ENCODE measurements around the gene MDN1. TPM values are rescaled to one million over a fixed set of nuclear protein-coding genes. Genes with fewer than 3 reads are reported as not detected.

The MDN1 gene
- total RNA-seq, 1 experiment from 2014 or later: 20.5 TPM

DNA sequence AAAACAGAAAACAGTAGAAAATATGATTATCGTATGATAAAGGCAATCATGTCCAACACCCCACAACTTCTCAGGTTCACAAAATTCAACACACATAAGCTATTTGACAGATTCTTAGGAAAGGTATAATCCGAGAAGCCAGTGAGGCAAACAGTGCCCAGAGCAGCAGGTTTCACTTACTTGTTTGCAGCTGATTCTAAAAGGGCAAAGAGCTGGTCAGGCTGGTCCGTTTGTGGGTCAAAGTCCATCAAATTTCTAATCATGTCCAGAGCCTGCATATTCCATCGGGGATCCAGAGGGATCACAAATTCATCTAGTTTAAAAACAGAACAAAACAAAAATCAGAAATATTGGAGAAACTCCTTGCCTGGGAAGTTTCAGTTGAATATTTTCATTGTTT, 111.3 kb downstream of the MDN1 start:
- ChIA-PET CTCF (interaction anchor here (0.6 kb wide), 1 partner anchor 343 kb away, joined by 3 read pairs; no protein-coding TSS in a partner anchor), POLR2A (ENCODE audit: unreplicated experiment) (no interaction called here)
- H3K36me3 ChIP-seq (ENCODE audit: low read depth, low read length): peaks cover 25% of the 10 kb centered on the region; the same call in 1 of the 2 replicates

GRCh38 chr6:89707766-89708165, 111.8 kb downstream of the MDN1 start:
- Histone ChIP-seq H3K9ac (ENCODE audit: low read length) (no peak overlapping the region), H2AFZ (ENCODE audit: low read length) (no peak overlapping the region), H3K36me3 (ENCODE audit: low read depth, low read length) (peaks cover 22% of the 10 kb centered on the region; the same call in 1 of the 2 replicates), H3K4me1 (ENCODE audit: insufficient read depth, low read length) (no peaks in the 10 kb centered on the region), H4K20me1 (ENCODE audit: low read length) (no peaks in the 10 kb centered on the region), H3K27ac (ENCODE audit: low read length) (no peak overlapping the region), H3K4me3 (ENCODE audit: low read length) (no peak overlapping the region), H3F3A (ENCODE audit: low read length, unreplicated experiment) (no peaks in the 10 kb centered on the region), H3K27me3 (ENCODE audit: low read length) (no peaks in the 10 kb centered on the region), H3K9me3 (ENCODE audit: low read length) (no peaks in the 10 kb centered on the region), H3K9me2 (replicated peaks; ENCODE audit: low read length) (no peaks in the 10 kb centered on the region), H3K79me2 (ENCODE audit: low read length) (no peaks in the 10 kb centered on the region), H3K4me2 (ENCODE audit: low read length) (no peak overlapping the region)
- DNase-seq: no peak
- no TSS peak for BruUV-seq (replicated peaks)
- ChIA-PET CTCF (interaction anchor here (0.6 kb wide), 1 partner anchor 342 kb away, joined by 3 read pairs; no protein-coding TSS in a partner anchor), POLR2A (ENCODE audit: unreplicated experiment) (no interaction called here)
- no peak for TF ChIP-seq CTCF (conservative IDR thresholded peaks at IDR 0.05; ENCODE audit: low read depth, low read length)
- ATAC-seq: no peak
- intact Hi-C loops (cut with micrococcal nuclease): no loop called here

More for the DNA sequence above, 111.3 kb downstream of the MDN1 start:
- Histone ChIP-seq H3F3A (ENCODE audit: low read length, unreplicated experiment) (no peaks in the 10 kb centered on the region), H3K9me3 (ENCODE audit: low read length) (no peaks in the 10 kb centered on the region), H3K4me3 (ENCODE audit: low read length) (no peak overlapping the region), H2AFZ (ENCODE audit: low read length) (no peak overlapping the region), H3K4me2 (ENCODE audit: low read length) (no peak overlapping the region), H3K27ac (ENCODE audit: low read length) (no peak overlapping the region), H3K9me2 (replicated peaks; ENCODE audit: low read length) (no peaks in the 10 kb centered on the region), H4K20me1 (ENCODE audit: low read length) (no peaks in the 10 kb centered on the region), H3K27me3 (ENCODE audit: low read length) (no peaks in the 10 kb centered on the region), H3K79me2 (ENCODE audit: low read length) (no peaks in the 10 kb centered on the region), H3K9ac (ENCODE audit: low read length) (no peak overlapping the region), H3K4me1 (ENCODE audit: insufficient read depth, low read length) (no peaks in the 10 kb centered on the region)
- DNase-seq: no peak
- intact Hi-C loops (cut with micrococcal nuclease): no loop called here
- BruUV-seq (replicated peaks): no TSS peak
- no peak for ATAC-seq
- TF ChIP-seq CTCF (conservative IDR thresholded peaks at IDR 0.05; ENCODE audit: low read depth, low read length) (no peak), EZH2phosphoT487 (IDR thresholded peaks at IDR 0.05; ENCODE audit: borderline replicate concordance, low read length) (no peak), EZH2 (IDR thresholded peaks at IDR 0.05; ENCODE audit: low read length, unreplicated experiment) (no peak)

- POLR2A ChIA-PET (ENCODE audit: unreplicated experiment): no interaction called here
- Histone ChIP-seq H3K27me3 (ENCODE audit: low read length) (no peaks in the 10 kb centered on the region), H3K79me2 (ENCODE audit: low read length) (no peaks in the 10 kb centered on the region), H4K20me1 (ENCODE audit: low read length) (no peaks in the 10 kb centered on the region), H3K9ac (ENCODE audit: low read length) (no peak overlapping the region), H3F3A (ENCODE audit: low read length, unreplicated experiment) (no peaks in the 10 kb centered on the region), H2AFZ (ENCODE audit: low read length) (no peak overlapping the region), H3K36me3 (ENCODE audit: low read depth, low read length) (peaks cover 36% of the 10 kb centered on the region; the same call in 1 of the 2 replicates), H3K4me3 (ENCODE audit: low read length) (no peak overlapping the region), H3K4me2 (ENCODE audit: low read length) (no peak overlapping the region), H3K4me1 (ENCODE audit: insufficient read depth, low read length) (no peaks in the 10 kb centered on the region), H3K9me2 (replicated peaks; ENCODE audit: low read length) (no peaks in the 10 kb centered on the region), H3K27ac (ENCODE audit: low read length) (no peak overlapping the region), H3K9me3 (ENCODE audit: low read length) (no peaks in the 10 kb centered on the region)
- intact Hi-C loops (cut with micrococcal nuclease): no loop called here
- ATAC-seq (no peak), DNase-seq (no peak)
- TF ChIP-seq EZH2 (IDR thresholded peaks at IDR 0.05; ENCODE audit: low read length, unreplicated experiment): no peak
- no peak for TF ChIP-seq EZH2phosphoT487 (IDR thresholded peaks at IDR 0.05; ENCODE audit: borderline replicate concordance, low read length)
- no peak for TF ChIP-seq CTCF (conservative IDR thresholded peaks at IDR 0.05; ENCODE audit: low read depth, low read length)
- no TSS peak for BruUV-seq (replicated peaks)
- CTCF ChIA-PET: no interaction called here
Measured at GRCh38 chr6:89706121-89706520, 113.5 kb downstream of the MDN1 start.
